Natural killer cell (primary cell): ENCODE measurements around the gene USP34. TPM values are rescaled to one million over a fixed set of nuclear protein-coding genes. Genes with fewer than 3 reads are reported as not detected.
"Not testable (repeated sequence)": the region's sequence is repeated elsewhere in the genome, so short reads cannot be mapped to it uniquely, and the experiment has no call there.

Experiments used
- ATAC-seq, 3 donors: fragments of 150-1000 bp in 2 of 3; fragments of 200-7000 bp in 1 of 3; cut with Tn5 transposase; 1 replicate in 1 of 3; 2 replicates in 2 of 3; pipeline ENCODE4 v1.10.0; 2021; ENCODE audit warnings: mild to moderate bottlenecking in 2 of 3, moderate library complexity in 2 of 3
- DNase-seq, 2 donors: peaks; one replicate each; pipeline versions ENCODE4 v3.0.0 to v3.0.0-alpha.2; 2013 to 2021; ENCODE audit warnings: mixed read lengths in 1 of 2
- H3K27ac ChIP-seq: one replicate; pipeline ENCODE4 v1.5.1; 2013; ENCODE audit warnings: mild to moderate bottlenecking, low read length
- H3K27me3 ChIP-seq: one replicate; pipeline ENCODE4 v1.6.1; 2013; ENCODE audit warnings: low read length; ENCODE audit not compliant: control insufficient read depth, insufficient read depth
- H3K36me3 ChIP-seq: one replicate; pipeline ENCODE4 v1.6.1; 2013; ENCODE audit warnings: low read length; ENCODE audit not compliant: control insufficient read depth, insufficient read depth
- H3K4me1 ChIP-seq: one replicate; pipeline ENCODE4 v1.6.1; 2013; ENCODE audit warnings: low read length; ENCODE audit not compliant: control insufficient read depth, insufficient read depth
- H3K4me3 ChIP-seq: one replicate; pipeline ENCODE4 v1.5.1; 2013; ENCODE audit warnings: low read length
- H3K9me3 ChIP-seq: one replicate; pipeline ENCODE4 v1.6.1; 2013; ENCODE audit warnings: low read length; ENCODE audit not compliant: control insufficient read depth, insufficient read depth
- H3K27ac Mint-ChIP-seq, 2 donors: one replicate each; pipeline ENCODE4 v1.8.0; 2022; ENCODE audit warnings: mild to moderate bottlenecking in 2 of 2, mixed read lengths in 2 of 2, moderate library complexity in 1 of 2
- H3K27me3 Mint-ChIP-seq, 2 donors: one replicate each; pipeline ENCODE4 v1.8.0; 2022; ENCODE audit warnings: low read depth in 2 of 2, mixed read lengths in 2 of 2
- H3K36me3 Mint-ChIP-seq: one replicate; pipeline ENCODE4 v1.8.0; 2022; ENCODE audit warnings: mixed read lengths
- H3K4me1 Mint-ChIP-seq, 2 donors: one replicate each; pipeline ENCODE4 v1.8.0; 2022; ENCODE audit warnings: mixed read lengths in 2 of 2
- H3K4me3 Mint-ChIP-seq: one replicate; pipeline ENCODE4 v1.8.0; 2022; ENCODE audit warnings: mild to moderate bottlenecking, moderate library complexity, mixed read lengths
- H3K9me3 Mint-ChIP-seq, 2 donors: one replicate each; pipeline ENCODE4 v1.8.0; 2022; ENCODE audit warnings: mixed read lengths in 2 of 2
- WGBS: methylation state at CpG from one replicate; pipeline ENCODE4 v1.1.7; 2013; ENCODE audit warnings: missing lambda C conversion rate; ENCODE audit not compliant: insufficient coverage; 5-methylcytosine and 5-hydroxymethylcytosine counted together
- intact Hi-C: fragments of 100-400 bp; cut with micrococcal nuclease; formaldehyde crosslinking; loops from one replicate; pipeline ENCODE4 v1.14.2; 2022
- total RNA-seq, 4 donors: library from RNA; stranded (reverse); fragments of 120-200 nt in 1 of 4; gene quantifications; one replicate each; pipeline versions ENCODE4 v1.2.3 to v1.2.4, GENCODE V29; 2013 to 2022
- TF ChIP-seq, protein P1 (sequence below): fragments of 200-600 bp; IDR thresholded peaks from one replicate; pipeline ENCODE4 v1.8.0; 2022; ENCODE audit warnings: antibody characterized with exemption

USP34 gene
- total RNA-seq, 3 donors from 2014 or later (not counting 1 experiment from before 2014, with no cell fraction given) = 184 to 204 (median 199) TPM

DNA sequence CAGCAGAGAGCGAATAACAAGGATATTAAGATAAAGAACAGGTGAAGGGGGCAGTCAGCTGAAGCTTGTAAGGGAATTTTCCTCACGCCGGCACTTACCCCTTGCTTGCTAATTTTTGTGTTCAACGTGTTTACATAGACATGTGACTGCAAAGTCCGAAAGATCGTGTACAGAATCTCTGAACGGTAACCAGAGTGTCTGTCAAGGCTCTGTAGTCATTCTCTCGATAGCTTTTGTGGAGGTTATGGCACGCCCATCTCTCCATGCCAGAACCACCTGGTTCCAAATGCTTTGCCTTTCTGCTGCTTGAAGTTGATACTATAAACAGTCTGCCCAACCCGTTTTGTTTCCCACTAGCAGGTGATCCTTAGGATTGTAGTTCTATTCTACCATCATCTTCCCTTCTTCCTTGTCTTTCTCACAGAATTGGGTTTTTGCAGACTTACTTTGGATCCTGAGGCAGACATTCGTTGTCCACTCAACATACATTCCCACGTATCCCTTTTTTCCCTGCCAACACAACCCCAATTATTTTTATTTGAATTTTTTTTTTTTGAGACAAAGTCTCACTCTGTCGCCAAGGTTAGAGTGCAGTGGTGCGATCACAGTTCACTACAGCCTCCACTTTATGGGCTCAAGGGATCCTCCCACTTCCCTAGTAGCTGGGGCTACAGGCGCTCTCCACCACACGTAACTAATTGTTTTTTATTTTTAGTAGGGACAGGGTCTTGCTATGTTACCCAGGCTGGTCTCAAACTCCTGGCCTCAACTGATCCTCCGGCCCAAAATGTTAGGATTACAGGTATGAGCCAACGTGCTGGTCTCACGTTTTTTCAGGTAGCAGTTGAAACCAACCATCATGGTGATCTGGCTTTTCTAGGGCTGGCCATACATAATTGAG, 1.3 kb upstream of the USP34 start:
- H3K36me3 ChIP-seq = peaks cover 13% of the 10 kb centered on the region
- TF ChIP-seq, protein P1, sequence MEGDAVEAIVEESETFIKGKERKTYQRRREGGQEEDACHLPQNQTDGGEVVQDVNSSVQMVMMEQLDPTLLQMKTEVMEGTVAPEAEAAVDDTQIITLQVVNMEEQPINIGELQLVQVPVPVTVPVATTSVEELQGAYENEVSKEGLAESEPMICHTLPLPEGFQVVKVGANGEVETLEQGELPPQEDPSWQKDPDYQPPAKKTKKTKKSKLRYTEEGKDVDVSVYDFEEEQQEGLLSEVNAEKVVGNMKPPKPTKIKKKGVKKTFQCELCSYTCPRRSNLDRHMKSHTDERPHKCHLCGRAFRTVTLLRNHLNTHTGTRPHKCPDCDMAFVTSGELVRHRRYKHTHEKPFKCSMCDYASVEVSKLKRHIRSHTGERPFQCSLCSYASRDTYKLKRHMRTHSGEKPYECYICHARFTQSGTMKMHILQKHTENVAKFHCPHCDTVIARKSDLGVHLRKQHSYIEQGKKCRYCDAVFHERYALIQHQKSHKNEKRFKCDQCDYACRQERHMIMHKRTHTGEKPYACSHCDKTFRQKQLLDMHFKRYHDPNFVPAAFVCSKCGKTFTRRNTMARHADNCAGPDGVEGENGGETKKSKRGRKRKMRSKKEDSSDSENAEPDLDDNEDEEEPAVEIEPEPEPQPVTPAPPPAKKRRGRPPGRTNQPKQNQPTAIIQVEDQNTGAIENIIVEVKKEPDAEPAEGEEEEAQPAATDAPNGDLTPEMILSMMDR = no peak
- no peaks in the 10 kb centered on the region for H3K9me3 ChIP-seq
- Mint-ChIP-seq H3K4me1 (peaks cover 29 to 31% of the 10 kb centered on the region in 2 donors), H3K4me3 (peak overlapping the region; percentile 91), H3K36me3 (no peaks in the 10 kb centered on the region), H3K27me3 (no peaks in the 10 kb centered on the region), H3K9me3 (no peaks in the 10 kb centered on the region), H3K27ac (peak overlapping the region; percentile 91 to 95)
- WGBS = 43% methylated on average over 19 of the region's 19 CpGs
- no peaks in the 10 kb centered on the region for H3K27me3 ChIP-seq
- peaks cover 26% of the 10 kb centered on the region for H3K4me1 ChIP-seq
- intact Hi-C loops = loop anchor here (1.0 kb wide), 2 partner anchors 22 to 66 kb away; partner anchors contain the start of gene XPO1
- H3K27ac ChIP-seq = peak overlapping the region; percentile 99
- peak in 1 of 2 donors; percentile 68 for DNase-seq
- ATAC-seq = no peak
- H3K4me3 ChIP-seq = peak overlapping the region; percentile 98

DNA sequence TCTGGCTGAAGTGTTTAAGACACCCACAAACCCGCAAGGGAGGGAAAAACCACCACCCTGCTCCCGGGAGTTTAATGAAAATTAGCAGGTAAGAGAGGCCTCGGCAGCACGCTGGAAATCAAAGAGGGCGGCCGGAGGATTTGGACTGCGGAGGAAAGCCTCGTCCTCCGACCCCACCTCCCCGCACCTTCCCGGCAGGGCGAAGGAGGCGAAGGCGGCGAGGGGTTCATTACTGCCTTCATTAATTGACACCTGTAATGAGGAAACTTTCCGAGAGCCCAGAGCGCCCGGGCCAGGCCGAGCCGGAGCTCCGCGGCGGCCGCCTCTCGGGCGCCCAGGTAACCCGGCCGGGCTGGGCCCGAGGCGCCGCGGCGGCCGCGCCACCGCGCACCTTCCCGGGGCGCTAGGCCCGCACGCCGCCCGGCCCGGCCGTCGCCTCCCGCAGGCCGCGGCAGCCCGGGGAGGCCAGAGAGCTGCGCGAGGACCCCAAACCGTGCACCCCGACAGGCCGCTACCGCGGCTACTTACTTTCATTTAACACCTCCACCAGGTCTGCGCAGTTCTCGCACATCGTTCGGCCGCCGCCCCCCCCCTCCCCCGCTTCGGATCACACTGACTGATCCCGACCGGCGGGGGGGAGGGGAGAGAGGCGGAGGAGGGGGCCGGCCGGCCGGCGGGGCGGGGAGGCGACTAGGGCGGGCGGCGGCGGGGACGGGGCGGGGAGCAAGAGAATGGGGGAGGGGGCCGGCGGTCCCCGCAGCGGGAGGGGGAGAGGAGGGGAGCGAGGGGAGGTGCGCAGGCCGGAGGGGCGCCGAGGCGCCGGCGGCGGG, 550 bp downstream of the USP34 start:
- intact Hi-C loops = loop anchor here (1.0 kb wide), 1 partner anchor 44 kb away; no protein-coding TSS in a partner anchor
- Mint-ChIP-seq H3K36me3 (no peaks in the 10 kb centered on the region), H3K4me3 (peak overlapping the region; percentile 96), H3K27ac (peak overlapping the region; percentile 91 to 95), H3K9me3 (no peaks in the 10 kb centered on the region), H3K4me1 (peaks cover 31 to 32% of the 10 kb centered on the region in 2 donors), H3K27me3 (no peaks in the 10 kb centered on the region)
- Histone ChIP-seq H3K27me3 (no peaks in the 10 kb centered on the region), H3K36me3 (peaks cover 12% of the 10 kb centered on the region), H3K4me1 (peaks cover 29% of the 10 kb centered on the region), H3K4me3 (peak overlapping the region; percentile 98), H3K27ac (peak overlapping the region; percentile 99), H3K9me3 (no peaks in the 10 kb centered on the region)
- peak; percentile 71 to 81 for DNase-seq
- peak; percentile 40 to 61 (median 50) for ATAC-seq
- under 1% methylated on average over 68 of the region's 94 CpGs for WGBS
- TF ChIP-seq, protein P1 = no peak

DNA sequence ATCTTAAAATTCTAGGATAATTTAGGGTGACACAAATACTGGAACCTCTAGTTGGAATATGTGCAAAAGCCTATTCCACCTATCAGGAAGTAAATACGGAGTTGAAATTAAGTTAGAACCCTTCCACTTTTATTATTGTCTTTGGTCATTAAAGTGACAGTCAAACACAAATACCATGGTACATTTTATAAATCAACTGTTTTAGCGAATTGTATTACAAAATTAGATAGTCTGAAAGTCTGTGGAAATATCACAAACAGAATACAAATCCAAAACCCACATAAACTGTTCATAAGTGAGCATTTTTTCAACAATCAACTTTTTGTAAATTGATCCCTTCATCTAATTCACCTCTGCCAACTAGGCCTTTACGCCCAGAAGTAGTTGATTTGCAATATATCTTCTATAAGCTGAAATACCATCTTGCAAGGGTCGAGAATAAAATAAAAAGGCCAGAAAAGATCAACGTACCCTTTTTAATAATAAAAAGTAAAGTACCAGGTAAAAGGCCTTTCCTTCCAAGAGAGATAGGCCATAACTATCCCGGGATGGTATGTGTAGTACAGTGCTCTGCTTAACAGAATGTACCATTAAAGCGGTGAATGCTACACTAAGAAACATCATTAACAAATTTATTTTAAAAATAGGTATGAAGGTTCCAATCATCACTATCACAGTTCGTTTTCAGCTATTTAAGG, 1.3 kb downstream of the USP34 start:
- WGBS = 0% methylated on average over 1 of the region's 8 CpGs
- Histone ChIP-seq H3K27me3 (no peaks in the 10 kb centered on the region), H3K36me3 (peaks cover 12% of the 10 kb centered on the region), H3K4me3 (peak overlapping the region; percentile 80), H3K4me1 (peaks cover 29% of the 10 kb centered on the region), H3K27ac (peak overlapping the region; percentile 95), H3K9me3 (no peaks in the 10 kb centered on the region)
- DNase-seq = no peak
- Mint-ChIP-seq H3K9me3 (no peaks in the 10 kb centered on the region), H3K4me3 (peak overlapping the region; percentile 96), H3K27me3 (no peaks in the 10 kb centered on the region), H3K4me1 (peaks cover 35 to 37% of the 10 kb centered on the region in 2 donors), H3K27ac (peak overlapping the region; percentile 91 to 95), H3K36me3 (no peaks in the 10 kb centered on the region)
- intact Hi-C loops = loop anchor here (1.0 kb wide), 1 partner anchor 43 kb away; no protein-coding TSS in a partner anchor
- ATAC-seq = no peak
- TF ChIP-seq, protein P1 = no peak

DNA sequence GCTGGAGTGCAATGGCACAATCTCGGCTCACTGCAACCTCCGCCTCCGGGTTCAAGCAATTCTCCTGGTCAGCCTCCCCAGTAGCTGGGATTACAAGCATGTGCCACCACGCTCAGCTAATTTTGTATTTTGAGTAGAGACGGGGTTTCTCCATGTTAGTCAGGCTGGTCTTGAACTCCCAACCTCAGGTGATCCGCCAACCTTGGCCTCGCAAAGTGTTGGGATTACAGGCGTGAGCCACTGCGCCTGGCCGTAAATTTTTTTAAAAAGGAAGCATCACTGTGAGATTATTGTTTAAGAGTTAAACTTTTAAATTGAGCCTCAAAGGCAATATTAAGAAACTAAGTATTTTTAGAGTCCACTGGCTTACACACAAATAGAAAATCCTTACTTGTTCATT, 2.7 kb downstream of the USP34 start:
- H3K36me3 Mint-ChIP-seq, ATAC-seq, H3K9me3 ChIP-seq, H3K27me3 Mint-ChIP-seq, intact Hi-C loops, H3K9me3 Mint-ChIP-seq, H3K27me3 ChIP-seq, H3K4me3 ChIP-seq, DNase-seq: not testable (repeated sequence)
- Histone ChIP-seq H3K27ac (peak overlapping the region; percentile 11), H3K36me3 (peaks cover 12% of the 10 kb centered on the region), H3K4me1 (peaks cover 33% of the 10 kb centered on the region)
- Mint-ChIP-seq H3K27ac (peak overlapping the region in 1 of 2 donors; percentile 91), H3K4me1 (peaks cover 43 to 46% of the 10 kb centered on the region in 2 donors), H3K4me3 (peak overlapping the region; percentile 96)
- 90% methylated on average over 10 of the region's 10 CpGs for WGBS
